ENCODE results near the gene KRI1.

GRCh38 chr19:10544753-10545251, 21.0 kb downstream of the KRI1 start:
- TF ChIP-seq, protein P1, sequence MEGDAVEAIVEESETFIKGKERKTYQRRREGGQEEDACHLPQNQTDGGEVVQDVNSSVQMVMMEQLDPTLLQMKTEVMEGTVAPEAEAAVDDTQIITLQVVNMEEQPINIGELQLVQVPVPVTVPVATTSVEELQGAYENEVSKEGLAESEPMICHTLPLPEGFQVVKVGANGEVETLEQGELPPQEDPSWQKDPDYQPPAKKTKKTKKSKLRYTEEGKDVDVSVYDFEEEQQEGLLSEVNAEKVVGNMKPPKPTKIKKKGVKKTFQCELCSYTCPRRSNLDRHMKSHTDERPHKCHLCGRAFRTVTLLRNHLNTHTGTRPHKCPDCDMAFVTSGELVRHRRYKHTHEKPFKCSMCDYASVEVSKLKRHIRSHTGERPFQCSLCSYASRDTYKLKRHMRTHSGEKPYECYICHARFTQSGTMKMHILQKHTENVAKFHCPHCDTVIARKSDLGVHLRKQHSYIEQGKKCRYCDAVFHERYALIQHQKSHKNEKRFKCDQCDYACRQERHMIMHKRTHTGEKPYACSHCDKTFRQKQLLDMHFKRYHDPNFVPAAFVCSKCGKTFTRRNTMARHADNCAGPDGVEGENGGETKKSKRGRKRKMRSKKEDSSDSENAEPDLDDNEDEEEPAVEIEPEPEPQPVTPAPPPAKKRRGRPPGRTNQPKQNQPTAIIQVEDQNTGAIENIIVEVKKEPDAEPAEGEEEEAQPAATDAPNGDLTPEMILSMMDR (IDR thresholded peaks at IDR 0.05): no peak
- TF ChIP-seq EP300 (IDR thresholded peaks at IDR 0.05) (no peak), POLR2A (IDR thresholded peaks at IDR 0.05) (no peak)
